ENCODE results near the gene LRRC10. TPM values are rescaled to one million over a fixed set of nuclear protein-coding genes. Genes with fewer than 3 reads are reported as not detected.

The LRRC10 gene
- total and polyA plus RNA-seq, 2 experiments from 2014 or later = not detected

- TF ChIP-seq EZH2phosphoT487 (IDR thresholded peaks at IDR 0.05; ENCODE audit: insufficient read depth, low read depth) = no peak
- H2AFZ ChIP-seq = no peak overlapping the region
- in situ Hi-C loops (cut with MboI) = no loop called here
- H3K9me3 ChIP-seq (ENCODE audit: low read depth) = no peaks in the 10 kb centered on the region
- no peak for DNase-seq
- peaks cover 30% of the 10 kb centered on the region for H3F3A ChIP-seq (ENCODE audit: insufficient read depth)
- H3K36me3 ChIP-seq (ENCODE audit: low read depth) = peaks cover 29% of the 10 kb centered on the region
- peaks cover 57% of the 10 kb centered on the region for H3K79me2 ChIP-seq (ENCODE audit: insufficient read depth)
- no peaks in the 10 kb centered on the region for H3K9me2 ChIP-seq (ENCODE audit: insufficient read depth)
- H3K4me1 ChIP-seq (ENCODE audit: insufficient read depth) = peaks cover 22% of the 10 kb centered on the region
- H4K20me1 ChIP-seq (ENCODE audit: insufficient read depth) = no peaks in the 10 kb centered on the region
- no peaks in the 10 kb centered on the region for H3K27me3 ChIP-seq (replicated peaks; ENCODE audit: insufficient read depth)
- H3K27ac ChIP-seq = no peak overlapping the region
- no peak overlapping the region for H3K9ac ChIP-seq
- WGBS, 2 experiments (ENCODE audit: low coverage in 1 of 2, low lambda C conversion rate in 2 of 2, missing lambda C conversion rate in 2 of 2) = 96 to 99% methylated on average over 3 of the region's 3 CpGs
- H3K4me3 ChIP-seq = no peak overlapping the region
- H3K4me2 ChIP-seq (ENCODE audit: unreplicated experiment) = no peak overlapping the region
Measured at GRCh38 chr12:69566603-69567002, 44.1 kb downstream of the LRRC10 start.

- no peak overlapping the region for H2AFZ ChIP-seq
- no peak overlapping the region for H3K9ac ChIP-seq
- H3F3A ChIP-seq (ENCODE audit: insufficient read depth) = peaks cover 4% of the 10 kb centered on the region
- H3K4me3 ChIP-seq = no peak overlapping the region
- 96 to 97% methylated on average over 2 of the region's 2 CpGs for WGBS, 2 experiments (ENCODE audit: low coverage in 1 of 2, low lambda C conversion rate in 2 of 2, missing lambda C conversion rate in 2 of 2)
- no peaks in the 10 kb centered on the region for H3K4me1 ChIP-seq (ENCODE audit: insufficient read depth)
- peaks cover 71% of the 10 kb centered on the region for H3K79me2 ChIP-seq (ENCODE audit: insufficient read depth)
- no peaks in the 10 kb centered on the region for H4K20me1 ChIP-seq (ENCODE audit: insufficient read depth)
- H3K27me3 ChIP-seq (replicated peaks; ENCODE audit: insufficient read depth) = no peaks in the 10 kb centered on the region
- in situ Hi-C loops (cut with MboI) = no loop called here
- H3K4me2 ChIP-seq (ENCODE audit: unreplicated experiment) = no peak overlapping the region
- no peak for DNase-seq
- H3K9me2 ChIP-seq (ENCODE audit: insufficient read depth) = no peaks in the 10 kb centered on the region
- no peak for TF ChIP-seq EZH2 (IDR thresholded peaks at IDR 0.05; ENCODE audit: insufficient read depth, poor library complexity, severe bottlenecking)
- no peak for TF ChIP-seq EZH2phosphoT487 (IDR thresholded peaks at IDR 0.05; ENCODE audit: insufficient read depth, low read depth)
- H3K27ac ChIP-seq = no peak overlapping the region
- H3K36me3 ChIP-seq (ENCODE audit: low read depth) = peaks cover 13% of the 10 kb centered on the region
- no peaks in the 10 kb centered on the region for H3K9me3 ChIP-seq (ENCODE audit: low read depth)
Measured at GRCh38 chr12:69563166-69563762, 47.4 kb downstream of the LRRC10 start.

Small RNA genes lying within 50 kb of the gene (microRNA-seq; reads per million reads assigned to microRNA genes)
- gene MIR3913-1 (ENCODE audit: borderline number of aligned reads) (not detected), gene MIR3913-2 (ENCODE audit: borderline number of aligned reads) (not detected)

Small RNA genes lying within 50 kb of the gene (small RNA-seq; reads per million reads assigned to genes)
- gene MIR3913-1 (ENCODE audit: low read depth, low replicate concordance) = 0.19 reads per million

Other genes starting within 250 kb of the LRRC10 start
- 41.2 and 79.5 TPM in 2 replicates for gene FRS2, start 140.5 kb downstream of the LRRC10 start, total RNA-seq (2014; rRNA removed; shearing (Covaris generic))
- gene FRS2, start 140.5 kb downstream of the LRRC10 start, polyA plus RNA-seq (2016; fragmentation: Nextera tagmentation; extraction: Ambion mirVana) = 21.7 and 25.5 TPM in 2 replicates
- gene CCT2, start 25.4 kb downstream of the LRRC10 start, total RNA-seq (2014; rRNA removed; shearing (Covaris generic)) = 171 and 176 TPM in 2 replicates
- gene CCT2, start 25.4 kb downstream of the LRRC10 start, polyA plus RNA-seq (2016; fragmentation: Nextera tagmentation; extraction: Ambion mirVana) = 157 and 158 TPM in 2 replicates
- 0.25 TPM in 1 of 2 replicates, not detected in the other for gene BEST3, start 88.4 kb upstream of the LRRC10 start, total RNA-seq (2014; rRNA removed; shearing (Covaris generic))
- gene BEST3, start 88.4 kb upstream of the LRRC10 start, polyA plus RNA-seq (2016; fragmentation: Nextera tagmentation; extraction: Ambion mirVana) = not detected in 2 replicates
- 2.5 and 3.4 TPM in 2 replicates for gene RAB3IP, start 128.0 kb upstream of the LRRC10 start, total RNA-seq (2014; rRNA removed; shearing (Covaris generic))
- gene RAB3IP, start 128.0 kb upstream of the LRRC10 start, polyA plus RNA-seq (2016; fragmentation: Nextera tagmentation; extraction: Ambion mirVana) = 1.2 and 3.6 TPM in 2 replicates
- not detected in 2 replicates for gene MYRFL, start 214.3 kb upstream of the LRRC10 start, total RNA-seq (2014; rRNA removed; shearing (Covaris generic))
- gene MYRFL, start 214.3 kb upstream of the LRRC10 start, polyA plus RNA-seq (2016; fragmentation: Nextera tagmentation; extraction: Ambion mirVana) = not detected in 2 replicates